DND-41 (cell line): Measurements from ENCODE around the gene KCNH1.

Experiments used
- ATAC-seq: fragments of 200-7000 bp; cut with Tn5 transposase; 3 replicates; pipeline ENCODE4 v1.9.1; 2021; ENCODE audit warnings: low read depth; ENCODE audit not compliant: insufficient read depth
- DNase-seq: peaks from one replicate; pipeline ENCODE4 v3.0.0-alpha.2; 2020
- H2AFZ ChIP-seq: 2 replicates; pipeline ENCODE4 v1.6.0; 2012; ENCODE audit warnings: low read depth, low read length
- H3K27ac ChIP-seq: 2 replicates; pipeline ENCODE4 v1.5.1; 2012; ENCODE audit warnings: low read length, inconsistent platforms
- H3K27me3 ChIP-seq: fragments of 200-600 bp; sonication (generic); 2 replicates; pipeline ENCODE4 v1.6.0; 2012; ENCODE audit warnings: low read length, mild to moderate bottlenecking, inconsistent platforms; ENCODE audit not compliant: insufficient read depth, poor library complexity
- H3K36me3 ChIP-seq: 2 replicates; pipeline ENCODE4 v1.5.1; 2012; ENCODE audit warnings: low read length, inconsistent platforms; ENCODE audit not compliant: insufficient read depth
- H3K4me1 ChIP-seq: 2 replicates; pipeline ENCODE4 v1.5.1; 2012; ENCODE audit warnings: mild to moderate bottlenecking, low read length; ENCODE audit not compliant: insufficient read depth
- H3K4me2 ChIP-seq: 2 replicates; pipeline ENCODE4 v1.6.0; 2012; ENCODE audit warnings: mild to moderate bottlenecking, moderate library complexity, low read length, inconsistent platforms; ENCODE audit not compliant: insufficient read depth
- H3K4me3 ChIP-seq, 2 experiments: fragments of 200-600 bp in 1 of 2; shearing (Covaris generic) in 1 of 2; 2 replicates each; pipeline ENCODE4 v1.5.1; 2012 to 2016; ENCODE audit warnings: inconsistent platforms in 2 of 2, low read length in 2 of 2, mild to moderate bottlenecking in 2 of 2, low read depth in 1 of 2, moderate library complexity in 1 of 2
- H3K79me2 ChIP-seq: 2 replicates; pipeline ENCODE4 v1.6.0; 2012; ENCODE audit warnings: low read length, inconsistent platforms; ENCODE audit not compliant: insufficient read depth
- H3K9ac ChIP-seq: 2 replicates; pipeline ENCODE4 v1.6.0; 2012; ENCODE audit warnings: low read depth, mild to moderate bottlenecking, inconsistent platforms, low read length, moderate library complexity
- H3K9me3 ChIP-seq: 2 replicates; pipeline ENCODE4 v1.5.1; 2012; ENCODE audit warnings: low read length, moderate library complexity, mild to moderate bottlenecking, inconsistent platforms; ENCODE audit not compliant: insufficient read depth, severe bottlenecking
- H4K20me1 ChIP-seq: 2 replicates; pipeline ENCODE4 v1.6.0; 2012; ENCODE audit warnings: low read length; ENCODE audit not compliant: insufficient read depth
- EZH2 ChIP-seq: IDR thresholded peaks from 3 replicates; pipeline ENCODE4 v1.6.1; 2012; ENCODE audit warnings: borderline replicate concordance, low read depth, mild to moderate bottlenecking, moderate library complexity, low read length, inconsistent platforms; ENCODE audit not compliant: severe bottlenecking
- TF ChIP-seq, protein P1 (sequence below): IDR thresholded peaks from 2 replicates; pipeline ENCODE4 v1.5.1; 2012; ENCODE audit warnings: borderline replicate concordance, low read length, moderate library complexity, mild to moderate bottlenecking; ENCODE audit not compliant: poor library complexity, severe bottlenecking; ENCODE audit errors: extremely low read depth

The KCNH1 gene

GRCh38 chr1:210949489-210949888, 184.5 kb downstream of the KCNH1 start:
- Histone ChIP-seq H4K20me1 (no peaks in the 10 kb centered on the region), H3K79me2 (no peaks in the 10 kb centered on the region), H3K36me3 (no peaks in the 10 kb centered on the region), H3K4me3 (no peak overlapping the region), H3K9ac (no peak overlapping the region), H2AFZ (no peak overlapping the region), H3K27ac (no peak overlapping the region), H3K9me3 (no peaks in the 10 kb centered on the region), H3K27me3 (no peaks in the 10 kb centered on the region), H3K4me1 (no peaks in the 10 kb centered on the region), H3K4me2 (no peak overlapping the region)
- no peak for DNase-seq
- no peak for ATAC-seq
- no peak for TF ChIP-seq EZH2
- TF ChIP-seq, protein P1, sequence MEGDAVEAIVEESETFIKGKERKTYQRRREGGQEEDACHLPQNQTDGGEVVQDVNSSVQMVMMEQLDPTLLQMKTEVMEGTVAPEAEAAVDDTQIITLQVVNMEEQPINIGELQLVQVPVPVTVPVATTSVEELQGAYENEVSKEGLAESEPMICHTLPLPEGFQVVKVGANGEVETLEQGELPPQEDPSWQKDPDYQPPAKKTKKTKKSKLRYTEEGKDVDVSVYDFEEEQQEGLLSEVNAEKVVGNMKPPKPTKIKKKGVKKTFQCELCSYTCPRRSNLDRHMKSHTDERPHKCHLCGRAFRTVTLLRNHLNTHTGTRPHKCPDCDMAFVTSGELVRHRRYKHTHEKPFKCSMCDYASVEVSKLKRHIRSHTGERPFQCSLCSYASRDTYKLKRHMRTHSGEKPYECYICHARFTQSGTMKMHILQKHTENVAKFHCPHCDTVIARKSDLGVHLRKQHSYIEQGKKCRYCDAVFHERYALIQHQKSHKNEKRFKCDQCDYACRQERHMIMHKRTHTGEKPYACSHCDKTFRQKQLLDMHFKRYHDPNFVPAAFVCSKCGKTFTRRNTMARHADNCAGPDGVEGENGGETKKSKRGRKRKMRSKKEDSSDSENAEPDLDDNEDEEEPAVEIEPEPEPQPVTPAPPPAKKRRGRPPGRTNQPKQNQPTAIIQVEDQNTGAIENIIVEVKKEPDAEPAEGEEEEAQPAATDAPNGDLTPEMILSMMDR, result no peak

DNA sequence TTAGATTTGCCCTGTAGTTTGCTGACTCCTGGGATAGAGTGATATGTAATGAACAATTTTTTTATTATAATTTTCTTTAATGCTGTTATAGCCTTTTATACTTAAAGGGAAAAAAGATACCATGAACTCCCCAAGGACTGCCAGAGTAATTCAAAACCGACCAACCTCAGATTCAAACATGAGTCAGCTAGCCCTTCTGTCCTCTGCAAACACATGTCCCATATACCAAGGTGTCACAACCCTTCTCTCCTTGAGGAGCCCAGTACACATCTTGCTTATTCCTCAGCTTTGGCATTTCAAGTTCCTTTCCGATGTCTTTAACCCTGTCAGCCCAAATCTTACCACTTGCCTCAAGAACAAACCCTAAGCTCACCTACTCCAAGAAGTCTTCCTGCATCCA, 184.9 kb downstream of the KCNH1 start:
- no peaks in the 10 kb centered on the region for H3K27me3 ChIP-seq
- no peaks in the 10 kb centered on the region for H3K9me3 ChIP-seq
- no peak for TF ChIP-seq EZH2
- TF ChIP-seq, protein P1, result no peak
- H3K9ac ChIP-seq, result no peak overlapping the region
- H3K27ac ChIP-seq, result no peak overlapping the region
- ATAC-seq (no peak), DNase-seq (no peak)
- H3K36me3 ChIP-seq, result no peaks in the 10 kb centered on the region
- H4K20me1 ChIP-seq, result no peaks in the 10 kb centered on the region
- H2AFZ ChIP-seq, result no peak overlapping the region
- H3K4me1 ChIP-seq, result no peaks in the 10 kb centered on the region
- no peaks in the 10 kb centered on the region for H3K79me2 ChIP-seq
- H3K4me3 ChIP-seq, result no peak overlapping the region
- H3K4me2 ChIP-seq, result no peak overlapping the region

DNA sequence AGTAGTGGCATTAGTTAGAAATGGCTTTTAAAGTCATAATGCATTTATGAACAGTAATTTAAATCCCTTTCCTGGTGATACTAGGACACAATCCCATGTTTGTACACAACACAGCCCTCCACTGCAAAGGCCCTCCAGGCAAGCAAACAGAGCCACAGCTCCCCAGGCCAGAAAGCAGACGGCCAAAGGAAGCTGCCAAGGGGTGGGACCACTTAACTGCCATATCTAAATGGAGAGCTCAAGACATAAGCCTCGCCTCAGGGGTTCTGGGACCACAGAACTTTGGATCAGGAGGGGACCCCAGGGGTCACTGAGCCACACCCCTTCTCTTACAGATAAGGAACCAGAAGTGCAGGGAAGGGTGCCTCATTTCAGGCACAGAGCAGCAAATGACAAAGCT, 189.7 kb downstream of the KCNH1 start:
- H3K9me3 ChIP-seq, result no peaks in the 10 kb centered on the region
- H3K4me1 ChIP-seq, result no peaks in the 10 kb centered on the region
- TF ChIP-seq EZH2, result no peak
- TF ChIP-seq, protein P1, result no peak
- H3K27me3 ChIP-seq, result no peaks in the 10 kb centered on the region
- H3K36me3 ChIP-seq, result no peaks in the 10 kb centered on the region
- H3K27ac ChIP-seq, result no peak overlapping the region
- H3K4me2 ChIP-seq, result no peak overlapping the region
- no peaks in the 10 kb centered on the region for H4K20me1 ChIP-seq
- H3K4me3 ChIP-seq, result no peak overlapping the region
- no peak overlapping the region for H2AFZ ChIP-seq
- DNase-seq (no peak), ATAC-seq (no peak)
- no peaks in the 10 kb centered on the region for H3K79me2 ChIP-seq
- H3K9ac ChIP-seq, result no peak overlapping the region

GRCh38 chr1:210942513-210942912, 191.4 kb downstream of the KCNH1 start:
- no peaks in the 10 kb centered on the region for H4K20me1 ChIP-seq
- DNase-seq (no peak), ATAC-seq (no peak)
- no peaks in the 10 kb centered on the region for H3K27me3 ChIP-seq
- H3K9me3 ChIP-seq, result no peaks in the 10 kb centered on the region
- H3K27ac ChIP-seq, result no peak overlapping the region
- no peaks in the 10 kb centered on the region for H3K36me3 ChIP-seq
- no peaks in the 10 kb centered on the region for H3K4me1 ChIP-seq
- H3K79me2 ChIP-seq, result no peaks in the 10 kb centered on the region
- H2AFZ ChIP-seq, result no peak overlapping the region
- H3K4me2 ChIP-seq, result no peak overlapping the region
- H3K9ac ChIP-seq, result no peak overlapping the region
- TF ChIP-seq EZH2, result no peak
- TF ChIP-seq, protein P1, result no peak
- H3K4me3 ChIP-seq, result no peak overlapping the region
